ENCODE measurements around the gene TSPAN3.

Gene TSPAN3

GRCh38 chr15:77070495-77071304, at the start of gene TSPAN3:
TSS of gene TSPAN3 (minus strand) at chr15:77071109. CDS start at chr15:77070954, 155 bp downstream.
- Histone ChIP-seq H3K79me2 (ENCODE audit: control insufficient read depth, low read length) (peaks cover 48% of the 10 kb centered on the region), H3K27ac (ENCODE audit: low read depth, low read length) (no peak within 1 kb of the TSS), H3K27me3 (ENCODE audit: control insufficient read depth, low read length) (no peaks in the 10 kb centered on the region), H3K36me3 (ENCODE audit: control insufficient read depth, low read length) (peaks cover 19% of the 10 kb centered on the region), H3F3A (ENCODE audit: control insufficient read depth, insufficient read depth) (no peaks in the 10 kb centered on the region), H3K4me1 (ENCODE audit: control insufficient read depth, low read length) (peaks cover 34% of the 10 kb centered on the region), H3K9me2 (replicated peaks; ENCODE audit: control insufficient read depth, low read length) (no peaks in the 10 kb centered on the region), H3K9me3 (ENCODE audit: control insufficient read depth, insufficient read depth, low read length) (no peaks in the 10 kb centered on the region), H3K4me3 (ENCODE audit: low read length) (peak within 1 kb of the TSS; percentile 80), H3K4me2 (ENCODE audit: low read length) (peak within 1 kb of the TSS; percentile 79), H4K20me1 (ENCODE audit: control insufficient read depth, insufficient read depth, low read depth, low read length) (peaks cover 9% of the 10 kb centered on the region; the same call in 1 of the 2 replicates)
- TF ChIP-seq CTCF (IDR thresholded peaks at IDR 0.05; ENCODE audit: low read depth, low read length, poor library complexity, severe bottlenecking) = no peak
- TF ChIP-seq EZH2phosphoT487 (IDR thresholded peaks at IDR 0.05; ENCODE audit: borderline replicate concordance, low read length) = no peak

GRCh38 chr15:77120576-77120975, 49.7 kb upstream of the TSPAN3 start:
- H3K36me3 ChIP-seq (ENCODE audit: control insufficient read depth, low read length) = no peaks in the 10 kb centered on the region
- no peaks in the 10 kb centered on the region for H3K9me2 ChIP-seq (replicated peaks; ENCODE audit: control insufficient read depth, low read length)
- no peak overlapping the region for H3K4me3 ChIP-seq (ENCODE audit: low read length)
- peaks cover 12% of the 10 kb centered on the region for H3K27me3 ChIP-seq (ENCODE audit: control insufficient read depth, low read length)
- no peak overlapping the region for H3K4me2 ChIP-seq (ENCODE audit: low read length)
- H3F3A ChIP-seq (ENCODE audit: control insufficient read depth, insufficient read depth) = no peaks in the 10 kb centered on the region
- H3K27ac ChIP-seq (ENCODE audit: low read depth, low read length) = no peak overlapping the region
- H3K79me2 ChIP-seq (ENCODE audit: control insufficient read depth, low read length) = no peaks in the 10 kb centered on the region
- H3K9me3 ChIP-seq (ENCODE audit: control insufficient read depth, insufficient read depth, low read length) = no peaks in the 10 kb centered on the region
- TF ChIP-seq EZH2phosphoT487 (IDR thresholded peaks at IDR 0.05; ENCODE audit: borderline replicate concordance, low read length) (no peak), CTCF (IDR thresholded peaks at IDR 0.05; ENCODE audit: low read depth, low read length, poor library complexity, severe bottlenecking) (no peak)
- no peaks in the 10 kb centered on the region for H4K20me1 ChIP-seq (ENCODE audit: control insufficient read depth, insufficient read depth, low read depth, low read length)
- peaks cover 5% of the 10 kb centered on the region; the same call in 1 of the 2 replicates for H3K4me1 ChIP-seq (ENCODE audit: control insufficient read depth, low read length)

DNA sequence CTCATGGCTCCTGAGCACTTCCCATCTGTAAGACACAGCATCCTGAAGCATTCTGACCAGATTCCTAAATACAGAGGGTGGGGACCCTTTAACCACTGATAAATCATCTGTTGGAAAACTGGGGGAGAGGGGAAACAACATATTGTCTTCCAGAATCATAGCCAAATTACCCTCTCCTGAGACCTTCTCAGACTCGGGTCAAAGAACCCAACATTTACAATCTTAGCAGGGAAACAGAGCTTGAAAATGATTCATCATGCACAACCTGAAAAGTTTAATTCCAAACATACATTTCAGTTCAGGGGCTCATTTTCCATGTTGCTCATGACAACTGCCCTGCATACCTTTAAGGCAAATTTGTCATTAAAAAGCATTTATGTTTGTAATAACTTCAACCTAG, 48.5 kb upstream of the TSPAN3 start:
- Histone ChIP-seq H3K4me2 (ENCODE audit: low read length) (no peak overlapping the region), H3F3A (ENCODE audit: control insufficient read depth, insufficient read depth) (no peaks in the 10 kb centered on the region), H3K4me3 (ENCODE audit: low read length) (no peak overlapping the region), H3K79me2 (ENCODE audit: control insufficient read depth, low read length) (no peaks in the 10 kb centered on the region), H3K27me3 (ENCODE audit: control insufficient read depth, low read length) (peaks cover 12% of the 10 kb centered on the region), H3K9me2 (replicated peaks; ENCODE audit: control insufficient read depth, low read length) (no peaks in the 10 kb centered on the region), H3K4me1 (ENCODE audit: control insufficient read depth, low read length) (peaks cover 5% of the 10 kb centered on the region; the same call in 1 of the 2 replicates), H3K9me3 (ENCODE audit: control insufficient read depth, insufficient read depth, low read length) (no peaks in the 10 kb centered on the region), H3K27ac (ENCODE audit: low read depth, low read length) (no peak overlapping the region), H4K20me1 (ENCODE audit: control insufficient read depth, insufficient read depth, low read depth, low read length) (no peaks in the 10 kb centered on the region), H3K36me3 (ENCODE audit: control insufficient read depth, low read length) (no peaks in the 10 kb centered on the region)
- TF ChIP-seq EZH2phosphoT487 (IDR thresholded peaks at IDR 0.05; ENCODE audit: borderline replicate concordance, low read length) (no peak), CTCF (IDR thresholded peaks at IDR 0.05; ENCODE audit: low read depth, low read length, poor library complexity, severe bottlenecking) (no peak)

All from DOHH2 (cell line).